ENCODE data around the gene LY6G6F.

DNA sequence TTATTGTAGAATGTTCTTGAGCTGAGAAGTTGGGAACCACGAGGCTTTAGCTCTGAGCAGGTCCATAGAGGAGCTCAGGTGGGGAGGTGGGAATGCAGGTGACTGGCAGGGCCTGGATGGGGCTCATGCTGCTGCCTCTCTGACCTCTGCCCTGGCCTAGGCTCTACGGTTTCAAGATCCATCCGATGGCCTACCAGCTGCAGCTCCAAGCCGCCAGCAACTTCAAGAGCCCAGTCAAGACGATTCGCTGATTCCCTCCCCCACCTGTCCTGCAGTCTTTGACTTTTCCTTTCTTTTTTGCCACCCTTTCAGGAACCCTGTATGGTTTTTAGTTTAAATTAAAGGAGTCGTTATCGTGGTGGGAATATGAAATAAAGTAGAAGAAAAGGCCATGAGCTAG lies 37.0 kb upstream of the LY6G6F start, which contains the start of gene LY6G5B:
- TF ChIP-seq, protein P1, sequence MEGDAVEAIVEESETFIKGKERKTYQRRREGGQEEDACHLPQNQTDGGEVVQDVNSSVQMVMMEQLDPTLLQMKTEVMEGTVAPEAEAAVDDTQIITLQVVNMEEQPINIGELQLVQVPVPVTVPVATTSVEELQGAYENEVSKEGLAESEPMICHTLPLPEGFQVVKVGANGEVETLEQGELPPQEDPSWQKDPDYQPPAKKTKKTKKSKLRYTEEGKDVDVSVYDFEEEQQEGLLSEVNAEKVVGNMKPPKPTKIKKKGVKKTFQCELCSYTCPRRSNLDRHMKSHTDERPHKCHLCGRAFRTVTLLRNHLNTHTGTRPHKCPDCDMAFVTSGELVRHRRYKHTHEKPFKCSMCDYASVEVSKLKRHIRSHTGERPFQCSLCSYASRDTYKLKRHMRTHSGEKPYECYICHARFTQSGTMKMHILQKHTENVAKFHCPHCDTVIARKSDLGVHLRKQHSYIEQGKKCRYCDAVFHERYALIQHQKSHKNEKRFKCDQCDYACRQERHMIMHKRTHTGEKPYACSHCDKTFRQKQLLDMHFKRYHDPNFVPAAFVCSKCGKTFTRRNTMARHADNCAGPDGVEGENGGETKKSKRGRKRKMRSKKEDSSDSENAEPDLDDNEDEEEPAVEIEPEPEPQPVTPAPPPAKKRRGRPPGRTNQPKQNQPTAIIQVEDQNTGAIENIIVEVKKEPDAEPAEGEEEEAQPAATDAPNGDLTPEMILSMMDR (IDR thresholded peaks at IDR 0.05) = no peak
- no peak for TF ChIP-seq POLR2A (IDR thresholded peaks at IDR 0.05)

Data from prostate gland (tissue), 2 donors.